GM19328 (cell line): Measurements from ENCODE around the gene PHLPP2.
"Not testable (repeated sequence)": the region's sequence is repeated elsewhere in the genome, so short reads cannot be mapped to it uniquely, and the experiment has no call there.

Source experiments
- ATAC-seq: cut with Tn5 transposase; IDR thresholded peaks from one replicate; pipeline ENCODE4 v1.9.1; 2021; ENCODE audit warnings: mild to moderate bottlenecking, moderate library complexity; ENCODE audit not compliant: unreplicated experiment

PHLPP2 gene

DNA sequence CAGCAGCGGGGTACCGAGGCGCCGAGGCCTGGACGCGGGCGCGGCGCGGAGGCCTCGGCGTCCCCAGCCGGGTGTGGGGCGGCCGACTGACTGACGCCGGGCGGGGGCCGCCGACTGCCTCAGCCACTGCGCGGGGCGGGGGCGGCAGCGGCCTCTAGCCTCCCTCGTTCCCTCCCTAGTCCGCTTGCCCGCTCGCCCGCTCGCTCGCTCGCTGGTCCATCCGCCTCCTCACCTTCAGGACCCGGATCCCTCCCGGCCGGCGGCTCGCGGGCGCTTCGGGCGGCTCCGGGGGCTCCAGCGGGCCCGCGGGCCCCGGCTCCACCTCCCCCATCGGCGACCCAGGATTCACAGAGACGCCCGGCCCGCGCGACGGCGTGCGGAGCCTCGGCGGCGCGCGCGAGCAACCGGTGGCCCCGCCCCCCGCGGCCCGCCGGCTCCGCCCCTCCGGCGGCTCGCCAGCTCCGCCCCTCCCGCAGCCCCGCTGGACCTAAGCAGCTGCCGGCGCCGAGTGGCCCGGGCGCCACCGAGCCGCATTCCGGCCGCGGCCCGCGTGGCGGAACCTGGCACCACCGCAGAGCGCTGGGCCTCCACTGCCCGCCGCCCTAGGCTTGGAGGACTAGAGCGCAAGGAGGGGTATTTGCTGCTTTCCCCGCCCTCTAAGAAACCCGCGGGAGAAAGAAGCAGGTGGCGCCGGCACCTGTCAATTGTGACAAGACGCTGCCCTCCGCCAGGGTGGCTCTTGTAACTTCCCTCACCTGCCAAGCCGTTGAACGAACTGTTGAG, 773 bp downstream of the PHLPP2 start:
- ATAC-seq = peak; percentile 72

DNA sequence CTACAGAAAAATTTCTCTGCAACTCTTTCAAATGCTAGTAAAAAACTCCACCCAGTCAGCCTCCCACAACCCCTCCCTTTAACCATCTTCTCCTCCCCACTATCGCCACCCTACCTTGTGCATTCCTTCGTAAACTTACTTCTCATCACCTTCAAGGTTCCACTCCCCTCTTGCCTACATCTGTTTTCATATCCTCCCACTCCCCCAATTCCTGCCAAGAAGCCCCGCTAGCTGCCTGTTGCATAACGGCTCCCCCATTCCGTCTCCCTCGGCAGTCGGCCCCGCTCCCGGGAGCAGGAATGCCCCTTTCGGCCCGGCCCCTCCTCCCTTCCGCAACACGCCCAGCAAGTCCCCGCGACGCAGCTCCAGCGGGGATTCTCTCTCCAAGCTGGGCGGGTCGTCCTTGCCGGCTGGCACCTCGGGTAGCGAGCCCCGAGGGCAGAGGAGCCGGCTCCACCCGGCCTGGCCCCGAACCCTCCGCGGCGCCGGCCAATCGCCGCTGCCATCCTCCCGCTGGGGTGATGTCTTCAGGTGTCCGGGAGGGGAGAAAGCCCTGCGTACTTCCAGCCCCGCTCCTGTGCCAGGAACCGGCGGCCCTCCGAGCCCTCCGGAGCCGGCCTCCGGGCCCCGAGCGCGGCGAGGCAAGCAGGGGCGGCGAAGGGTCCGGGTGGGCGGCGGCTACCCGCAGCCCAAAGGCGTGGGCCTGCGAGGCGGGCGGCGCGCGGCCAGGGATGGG, 1.5 kb downstream of the PHLPP2 start:
- ATAC-seq = peak; percentile 21

DNA sequence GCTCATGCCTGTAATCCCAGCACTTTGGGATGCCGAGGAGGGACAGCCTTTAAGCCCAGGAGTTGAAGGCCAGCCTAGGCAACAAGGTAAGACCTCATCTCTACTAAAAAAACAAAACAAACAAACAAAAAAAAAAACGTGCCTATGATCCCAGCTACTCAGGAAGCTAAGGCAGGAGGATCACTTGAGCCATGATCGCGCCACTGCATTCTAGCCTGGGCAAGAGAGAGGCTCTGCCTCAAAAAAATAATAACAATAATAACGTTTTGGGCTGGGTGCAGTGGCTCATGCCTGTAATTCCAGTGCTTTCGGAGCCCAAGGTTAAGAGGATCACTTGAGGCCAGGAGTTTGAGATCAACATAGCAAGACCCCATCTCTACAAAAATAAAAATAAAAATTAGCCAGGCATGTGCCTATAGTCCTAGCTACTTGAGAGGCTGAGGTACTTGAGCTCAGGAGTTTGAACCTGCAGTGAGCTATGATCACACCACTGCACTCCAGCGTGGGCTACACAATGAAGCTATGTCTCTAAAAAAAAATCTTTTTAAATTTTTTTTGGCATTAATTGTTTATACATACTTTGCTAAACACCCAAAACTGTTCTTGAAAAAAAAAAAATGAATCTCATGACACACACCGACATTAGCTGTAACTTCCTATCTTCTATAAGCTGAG, 3.3 kb downstream of the PHLPP2 start:
- no peak for ATAC-seq

DNA sequence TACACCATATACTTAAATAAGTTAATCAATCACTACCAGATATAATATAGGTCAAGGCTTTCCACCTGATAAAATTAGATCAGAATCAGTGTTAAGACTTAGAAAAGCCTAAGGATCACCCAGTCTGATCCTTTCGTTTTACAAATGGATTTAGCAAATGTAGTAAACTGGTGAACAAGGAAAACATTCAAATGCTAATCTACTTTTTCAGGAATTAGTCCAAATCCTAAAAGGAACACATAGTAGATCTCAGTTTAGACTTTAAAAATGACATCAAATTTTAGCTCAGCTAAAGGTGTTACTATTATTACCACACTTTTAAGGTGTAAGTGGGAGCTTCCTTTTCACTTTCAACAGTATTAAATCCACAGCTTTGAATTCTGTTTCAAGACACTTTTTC, 12.0 kb downstream of the PHLPP2 start:
- ATAC-seq = no peak

DNA sequence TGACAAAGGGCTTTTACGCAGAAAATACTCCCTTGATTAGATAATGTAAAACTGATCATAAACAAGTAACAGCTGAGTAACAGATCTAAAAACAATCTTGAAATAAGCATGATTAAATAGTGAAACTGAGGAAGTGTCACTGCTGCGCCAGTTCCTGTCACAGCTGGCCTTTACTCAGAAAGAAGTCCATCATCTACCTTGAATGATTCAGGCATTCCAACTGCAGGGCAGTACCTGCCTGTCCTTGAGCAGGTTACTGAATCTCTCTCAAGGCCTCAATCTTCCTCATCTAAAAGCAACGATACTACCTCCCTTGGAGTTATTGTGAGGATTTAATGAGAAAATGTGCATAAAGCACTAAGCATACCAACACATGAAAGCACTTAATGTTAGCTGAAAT, 12.7 kb downstream of the PHLPP2 start:
- no peak for ATAC-seq

- ATAC-seq = no peak
Observed at GRCh38 chr16:71709229-71709781, 15.2 kb downstream of the PHLPP2 start.

DNA sequence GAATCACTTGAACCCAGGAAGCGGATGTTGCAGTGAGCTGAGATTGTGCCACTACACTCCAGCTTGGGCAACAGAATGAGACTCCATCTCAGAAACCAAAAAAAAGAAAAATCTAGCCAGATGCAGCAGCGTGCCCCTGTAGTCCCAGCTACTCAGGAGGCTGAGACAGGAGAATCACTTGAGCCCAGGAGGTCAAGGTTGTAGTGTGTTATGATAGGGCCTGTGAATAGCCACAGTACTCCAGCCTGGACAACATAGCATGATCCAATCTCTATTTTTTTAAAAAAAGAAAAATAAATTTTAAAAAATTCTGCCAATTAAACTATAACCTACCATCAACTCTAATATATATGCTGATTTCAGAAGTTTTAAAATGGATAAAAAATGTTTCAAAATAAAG, 15.8 kb downstream of the PHLPP2 start:
- no peak for ATAC-seq

DNA sequence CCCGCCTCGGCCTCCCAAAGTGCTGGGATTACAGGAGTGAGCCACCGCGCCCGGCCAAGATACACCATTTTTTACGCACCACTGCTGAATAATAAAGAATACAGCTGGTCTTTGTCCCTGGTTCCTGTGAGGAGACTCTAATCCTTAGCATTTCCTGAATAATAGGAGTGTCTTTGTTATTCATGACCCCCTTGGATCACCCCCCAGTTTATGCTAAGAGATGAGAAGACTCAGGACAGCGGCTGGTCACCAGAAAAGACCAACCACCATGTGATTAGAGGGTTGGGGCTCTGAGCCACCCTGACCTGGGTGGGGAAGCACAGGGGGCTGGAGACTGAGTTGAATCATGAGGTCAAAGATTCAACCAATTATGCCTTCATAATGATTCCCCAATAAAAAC, 17.3 kb downstream of the PHLPP2 start:
- no peak for ATAC-seq

DNA sequence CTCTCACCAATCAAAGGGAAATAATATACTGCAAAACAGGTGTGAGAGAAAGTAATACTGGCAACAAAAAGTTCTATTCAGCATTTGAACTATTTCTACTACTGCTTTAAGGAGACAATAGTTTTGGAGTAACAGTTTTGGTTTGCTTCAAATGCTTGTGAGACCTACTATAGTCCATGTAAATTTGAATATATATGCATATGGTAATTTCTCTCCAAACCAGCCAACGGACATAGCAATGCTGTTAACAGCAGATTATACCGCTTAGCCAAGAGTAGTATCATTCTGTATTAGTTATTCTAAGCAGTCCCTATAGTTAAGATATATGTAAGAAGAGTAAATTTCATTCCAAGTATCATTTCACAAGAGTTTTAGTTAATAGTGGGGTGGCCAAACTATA, 18.5 kb downstream of the PHLPP2 start:
- ATAC-seq = no peak

DNA sequence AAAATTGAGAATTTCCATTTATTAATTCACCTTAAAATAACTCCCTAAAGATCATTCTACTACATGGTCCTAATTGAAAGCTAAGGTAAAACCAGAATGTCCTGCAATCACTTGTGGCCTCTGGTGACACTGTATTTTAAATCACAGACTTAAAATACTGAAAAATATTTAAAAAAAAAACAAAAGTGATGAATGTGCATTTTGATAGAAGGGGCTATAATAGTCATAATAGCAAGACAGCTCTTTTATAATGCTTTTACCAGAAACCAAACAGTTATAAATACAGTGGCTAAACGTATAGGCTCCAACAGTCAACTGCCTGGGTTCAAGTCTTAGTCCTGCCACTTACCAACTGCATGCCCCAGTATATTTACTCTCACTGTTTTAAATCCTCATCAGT, 21.2 kb downstream of the PHLPP2 start:
- no peak for ATAC-seq

- no peak for ATAC-seq
Observed at GRCh38 chr16:71700831-71701230, 23.7 kb downstream of the PHLPP2 start.

- no peak for ATAC-seq
Observed at GRCh38 chr16:71698491-71698890, 26.0 kb downstream of the PHLPP2 start.

DNA sequence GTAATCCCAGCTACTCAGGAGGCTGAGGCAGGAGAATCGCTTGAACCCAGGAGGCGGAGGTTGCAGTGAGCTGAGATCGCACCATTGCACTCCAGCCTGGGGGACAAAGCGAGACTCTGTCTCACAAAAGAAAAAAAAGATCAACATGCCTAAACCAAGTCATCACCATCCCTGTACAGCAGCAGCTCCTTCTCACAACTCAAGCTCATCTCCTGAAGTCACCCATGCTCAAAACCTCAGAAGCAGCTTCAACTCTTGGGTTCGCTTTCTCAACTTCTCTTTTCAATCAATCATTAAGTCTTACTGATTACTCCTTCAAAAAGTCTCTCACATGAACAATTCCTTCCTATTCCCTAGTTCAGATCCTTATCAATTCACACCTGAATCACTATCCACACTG, 31.3 kb downstream of the PHLPP2 start:
- no peak for ATAC-seq

GRCh38 chr16:71689901-71690300, 34.6 kb downstream of the PHLPP2 start:
- no peak for ATAC-seq

GRCh38 chr16:71687861-71688260, 36.6 kb downstream of the PHLPP2 start:
- ATAC-seq = no peak

DNA sequence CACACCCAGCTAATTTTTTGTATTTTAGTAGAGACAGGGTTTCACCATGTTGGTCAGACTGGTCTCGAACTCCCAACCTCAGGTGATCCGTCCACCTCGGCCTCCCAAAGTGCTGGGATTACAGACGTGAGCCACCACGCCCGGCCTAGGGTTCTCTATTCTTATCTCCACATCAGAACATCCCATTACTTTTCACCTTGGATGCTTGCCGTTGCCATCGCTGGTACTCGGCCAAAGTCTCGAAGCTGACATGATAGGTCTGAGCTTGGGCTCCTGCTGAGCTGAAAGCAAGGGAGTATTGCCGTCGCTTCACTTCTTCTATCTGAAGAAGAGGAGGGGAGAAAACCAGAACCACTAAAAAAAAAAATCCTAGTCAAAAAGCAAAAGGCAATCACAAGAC, 40.2 kb downstream of the PHLPP2 start:
- not testable (repeated sequence) for ATAC-seq

GRCh38 chr16:71681360-71681759, 43.1 kb downstream of the PHLPP2 start:
- ATAC-seq = no peak

- no peak for ATAC-seq
Observed at GRCh38 chr16:71676236-71676635, 48.3 kb downstream of the PHLPP2 start.

GRCh38 chr16:71675380-71675779, 49.1 kb downstream of the PHLPP2 start:
- ATAC-seq = no peak

DNA sequence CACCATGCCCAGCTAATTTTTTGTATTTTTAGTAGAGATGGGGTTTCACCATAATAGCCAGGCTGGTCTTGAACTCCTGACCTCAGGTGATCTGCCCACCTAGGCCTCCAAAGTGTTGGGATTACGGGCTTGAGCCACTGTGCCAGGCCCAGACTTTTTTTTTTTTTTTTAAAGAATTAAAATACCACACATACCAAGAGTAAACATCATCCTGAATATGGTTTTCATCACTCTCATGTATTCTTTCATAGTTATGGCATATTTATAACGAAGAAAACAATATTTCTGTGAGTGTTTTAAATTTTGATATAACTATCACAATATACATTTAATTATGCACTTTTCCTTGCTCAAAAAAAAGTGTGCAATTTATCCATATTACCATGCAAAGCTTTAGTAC, 50.3 kb downstream of the PHLPP2 start:
- ATAC-seq = no peak

GRCh38 chr16:71673582-71673973, 50.9 kb downstream of the PHLPP2 start:
- ATAC-seq = no peak
